Right lobe of liver (tissue), 4 donors: ENCODE data around the gene CREB5.

Source experiments
- CTCF ChIP-seq, 4 donors: fragments of 200-600 bp in 3 of 4; fragments of 450-650 bp in 1 of 4; IDR thresholded peaks; one replicate each; pipeline versions ENCODE4 v1.5.1 to v1.8.0; 2016 to 2022; ENCODE audit warnings: antibody characterized with exemption in 4 of 4, mild to moderate bottlenecking in 2 of 4
- POLR2A ChIP-seq: fragments of 450-650 bp; IDR thresholded peaks from one replicate; pipeline ENCODE4 v1.6.1; 2017; ENCODE audit warnings: antibody characterized with exemption, mild to moderate bottlenecking
- donor health status: DM: no; HTN: no; CAD: no.
- donor health status: DM: no; HTN: no; CAD: no.
- donor health status: DM: no; HTN: yes; CAD: no.

DNA sequence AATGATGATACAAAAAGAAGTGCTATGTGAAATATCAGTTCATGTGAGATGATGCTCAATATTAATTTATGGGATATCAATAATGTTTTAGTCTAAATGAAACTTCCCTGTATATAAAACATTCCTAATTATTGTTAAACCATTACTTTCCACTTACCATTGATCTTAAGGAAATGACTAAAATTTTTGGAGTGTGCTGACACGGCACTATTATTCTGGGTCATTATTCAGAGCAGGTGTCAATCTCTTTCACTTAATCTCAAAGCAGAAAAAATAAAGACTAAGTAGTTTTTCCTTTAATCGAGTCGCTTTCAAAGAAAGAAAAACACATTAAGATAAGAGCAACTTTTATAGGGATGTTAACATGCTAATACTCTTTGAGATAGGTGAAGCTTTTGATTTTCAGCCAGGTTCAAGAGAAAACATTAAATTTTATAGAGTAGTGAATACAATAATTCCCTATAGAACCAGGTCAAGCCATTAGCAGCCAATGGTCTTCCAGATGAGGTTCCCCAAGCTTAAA is 11.4 kb upstream of the CREB5 start:
- no peak for TF ChIP-seq CTCF (IDR thresholded peaks at IDR 0.05)
- no peak for TF ChIP-seq POLR2A
